Superior temporal gyrus (tissue), 1 donor: ENCODE results near the gene AFG1L.
"Not testable (repeated sequence)": the region's sequence is repeated elsewhere in the genome, so short reads cannot be mapped to it uniquely, and the experiment has no call there.

Source experiments
- DNase-seq: peaks from one replicate; pipeline ENCODE4 v3.0.0-alpha.2; 2016; ENCODE audit errors: extremely low spot score

AFG1L gene

GRCh38 chr6:108416047-108416833 is 121.4 kb downstream of the AFG1L start:
- not testable (repeated sequence) for DNase-seq

GRCh38 chr6:108417027-108417426 is 122.2 kb downstream of the AFG1L start:
- no peak for DNase-seq

- no peak for DNase-seq
Observed at GRCh38 chr6:108419474-108419873, 124.6 kb downstream of the AFG1L start.

- no peak for DNase-seq
Observed at GRCh38 chr6:108419934-108420609, 125.2 kb downstream of the AFG1L start.

GRCh38 chr6:108421366-108421765 is 126.5 kb downstream of the AFG1L start:
- no peak for DNase-seq

- DNase-seq, result no peak
Observed at GRCh38 chr6:108423982-108424705, 129.3 kb downstream of the AFG1L start.

- no peak for DNase-seq
Observed at GRCh38 chr6:108425428-108425827, 130.6 kb downstream of the AFG1L start.

- DNase-seq, result no peak
Observed at GRCh38 chr6:108432143-108432542, 137.3 kb downstream of the AFG1L start.

- DNase-seq, result no peak
Observed at GRCh38 chr6:108432792-108433191, 137.9 kb downstream of the AFG1L start.

- DNase-seq, result no peak
Observed at GRCh38 chr6:108434222-108434621, 139.4 kb downstream of the AFG1L start.

- no peak for DNase-seq
Observed at GRCh38 chr6:108435391-108435790, 140.5 kb downstream of the AFG1L start.

- no peak for DNase-seq
Observed at GRCh38 chr6:108436771-108437170, 141.9 kb downstream of the AFG1L start.

GRCh38 chr6:108437821-108438220 is 143.0 kb downstream of the AFG1L start:
- DNase-seq, result no peak

- DNase-seq, result no peak
Observed at GRCh38 chr6:108438918-108439317, 144.1 kb downstream of the AFG1L start.

- no peak for DNase-seq
Observed at GRCh38 chr6:108441141-108441540, 146.3 kb downstream of the AFG1L start.

GRCh38 chr6:108442770-108443520 is 148.1 kb downstream of the AFG1L start:
- DNase-seq, result no peak

- no peak for DNase-seq
Observed at GRCh38 chr6:108446629-108447150, 151.8 kb downstream of the AFG1L start.

GRCh38 chr6:108448481-108448880 is 153.6 kb downstream of the AFG1L start:
- no peak for DNase-seq

GRCh38 chr6:108449717-108450116 is 154.9 kb downstream of the AFG1L start:
- DNase-seq, result not testable (repeated sequence)

GRCh38 chr6:108451816-108452215 is 157.0 kb downstream of the AFG1L start:
- no peak for DNase-seq

GRCh38 chr6:108452711-108453195 is 157.9 kb downstream of the AFG1L start:
- DNase-seq, result no peak
